Fibroblast of lung (primary cell): ENCODE results near the gene PON1. TPM values are rescaled to one million over a fixed set of nuclear protein-coding genes. Genes with fewer than 3 reads are reported as not detected.

Experiments
- DNase-seq, 2 donors: peaks; one replicate each; pipeline versions ENCODE4 v3.0.0 to v3.0.0-alpha.2; 2010; ENCODE audit warnings: low read depth in 2 of 2
- H2AFZ ChIP-seq: 2 replicates; pipeline ENCODE4 v1.5.1; 2012; ENCODE audit warnings: low read length, control low read depth, inconsistent platforms
- H3K27ac ChIP-seq: 2 replicates; pipeline ENCODE4 v1.5.1; 2011; ENCODE audit warnings: low read length, control low read depth; ENCODE audit not compliant: insufficient read depth
- H3K27me3 ChIP-seq: 2 replicates; pipeline ENCODE4 v1.5.1; 2011; ENCODE audit warnings: mild to moderate bottlenecking, low read length; ENCODE audit not compliant: control insufficient read depth, insufficient read depth
- H3K36me3 ChIP-seq: 2 replicates; pipeline ENCODE4 v1.5.1; 2011; ENCODE audit warnings: low read length; ENCODE audit not compliant: control insufficient read depth, insufficient read depth
- H3K4me1 ChIP-seq: 2 replicates; pipeline ENCODE4 v1.5.1; 2011; ENCODE audit warnings: low read length; ENCODE audit not compliant: control insufficient read depth, insufficient read depth; ENCODE audit errors: extremely low read depth
- H3K4me2 ChIP-seq: 2 replicates; pipeline ENCODE4 v1.5.1; 2011; ENCODE audit warnings: low read length, control low read depth; ENCODE audit not compliant: insufficient read depth; ENCODE audit errors: extremely low read depth
- H3K4me3 ChIP-seq, 4 experiments: fragments of 200-600 bp in 1 of 4; sonication (generic) in 1 of 4; replicated peaks in 1 of 4; 2 replicates each; pipeline ENCODE4 v1.5.1; 2011 to 2016; ENCODE audit warnings: low read length in 4 of 4, low read depth in 3 of 4, mild to moderate bottlenecking in 3 of 4, control low read depth in 2 of 4, inconsistent platforms in 1 of 4, mixed read lengths in 1 of 4; ENCODE audit not compliant: insufficient read depth in 1 of 4; ENCODE audit errors: control extremely low read depth in 1 of 4
- H3K79me2 ChIP-seq: 2 replicates; pipeline ENCODE4 v1.5.1; 2012; ENCODE audit warnings: mild to moderate bottlenecking, low read length, inconsistent platforms; ENCODE audit not compliant: control insufficient read depth, insufficient read depth
- H3K9ac ChIP-seq: 2 replicates; pipeline ENCODE4 v1.5.1; 2011; ENCODE audit warnings: mild to moderate bottlenecking, low read length, control low read depth; ENCODE audit not compliant: insufficient read depth
- H3K9me3 ChIP-seq: 2 replicates; pipeline ENCODE4 v1.5.1; 2012; ENCODE audit warnings: low read depth, low read length; ENCODE audit not compliant: control insufficient read depth, insufficient read depth
- H4K20me1 ChIP-seq: 2 replicates; pipeline ENCODE4 v1.5.1; 2011; ENCODE audit warnings: low read length; ENCODE audit not compliant: control insufficient read depth, insufficient read depth; ENCODE audit errors: extremely low read depth
- EZH2 ChIP-seq: IDR thresholded peaks from 2 replicates; pipeline ENCODE4 v1.5.1; 2012; ENCODE audit warnings: low read length, control low read depth, mild to moderate bottlenecking; ENCODE audit errors: missing control alignments
- polyA plus RNA-seq, 2 donors: library from polyadenylated mRNA; depleted of rRNA in 1 of 2; stranded (reverse) in 1 of 2; unstranded in 1 of 2; fragments of >200 nt; gene quantifications; 2 replicates each; pipeline ENCODE4 v1.2.1, GENCODE V29; 2011 to 2012; ENCODE audit warnings: missing spikeins in 1 of 2
- total RNA-seq: library from RNA; depleted of rRNA; stranded (reverse); fragments of >200 nt; gene quantifications from 2 replicates; pipeline ENCODE4 v1.2.1, GENCODE V29; 2014
- TF ChIP-seq, protein P1 (sequence below), 2 donors: IDR thresholded peaks in 1 of 2; conservative IDR thresholded peaks in 1 of 2; 1 replicate in 1 of 2; 2 replicates in 1 of 2; pipeline ENCODE4 v1.5.1; 2011 to 2012; ENCODE audit warnings: low read length in 2 of 2, control low read depth in 1 of 2, inconsistent platforms in 1 of 2, low read depth in 1 of 2, mild to moderate bottlenecking in 1 of 2

PON1 gene
- total and polyA plus RNA-seq, 2 donors (not counting 1 experiment from before 2014, with no cell fraction given) = not detected

DNA sequence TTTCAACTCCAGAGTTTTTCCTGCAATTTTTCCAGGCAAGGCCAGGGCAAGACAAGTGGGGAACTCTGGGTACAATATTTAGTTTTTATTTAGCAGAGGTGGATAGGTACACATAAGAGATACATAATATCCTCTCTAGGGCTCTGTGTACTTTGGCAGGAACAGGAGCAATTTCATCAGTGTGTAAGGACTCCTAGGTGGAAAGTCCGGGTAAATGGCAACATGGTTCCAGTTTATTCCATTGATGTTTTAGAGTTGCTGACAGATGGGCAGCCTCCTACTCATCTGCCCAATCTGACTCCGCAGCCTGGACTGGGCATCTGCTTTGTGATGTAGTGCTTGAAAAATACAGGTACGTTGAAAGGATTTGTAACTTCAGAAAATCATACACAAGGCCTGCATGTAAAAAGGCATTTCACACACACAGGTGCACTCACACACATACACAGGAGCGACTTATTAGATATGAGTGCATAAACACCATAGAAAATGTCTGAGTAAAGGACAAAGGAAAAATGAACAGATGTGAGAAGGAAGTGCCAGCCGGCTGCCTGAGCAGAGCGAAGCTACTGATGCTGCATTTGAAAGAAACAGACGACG lies 5.7 kb downstream of the PON1 start:
- Histone ChIP-seq H2AFZ (no peak overlapping the region), H4K20me1 (no peaks in the 10 kb centered on the region), H3K27ac (no peak overlapping the region), H3K9ac (no peak overlapping the region), H3K4me2 (no peak overlapping the region), H3K36me3 (no peaks in the 10 kb centered on the region), H3K79me2 (no peaks in the 10 kb centered on the region), H3K9me3 (no peaks in the 10 kb centered on the region), H3K4me1 (no peaks in the 10 kb centered on the region), H3K27me3 (no peaks in the 10 kb centered on the region), H3K4me3 (no peak overlapping the region)
- DNase-seq = no peak
- TF ChIP-seq EZH2 = no peak
- TF ChIP-seq, protein P1, sequence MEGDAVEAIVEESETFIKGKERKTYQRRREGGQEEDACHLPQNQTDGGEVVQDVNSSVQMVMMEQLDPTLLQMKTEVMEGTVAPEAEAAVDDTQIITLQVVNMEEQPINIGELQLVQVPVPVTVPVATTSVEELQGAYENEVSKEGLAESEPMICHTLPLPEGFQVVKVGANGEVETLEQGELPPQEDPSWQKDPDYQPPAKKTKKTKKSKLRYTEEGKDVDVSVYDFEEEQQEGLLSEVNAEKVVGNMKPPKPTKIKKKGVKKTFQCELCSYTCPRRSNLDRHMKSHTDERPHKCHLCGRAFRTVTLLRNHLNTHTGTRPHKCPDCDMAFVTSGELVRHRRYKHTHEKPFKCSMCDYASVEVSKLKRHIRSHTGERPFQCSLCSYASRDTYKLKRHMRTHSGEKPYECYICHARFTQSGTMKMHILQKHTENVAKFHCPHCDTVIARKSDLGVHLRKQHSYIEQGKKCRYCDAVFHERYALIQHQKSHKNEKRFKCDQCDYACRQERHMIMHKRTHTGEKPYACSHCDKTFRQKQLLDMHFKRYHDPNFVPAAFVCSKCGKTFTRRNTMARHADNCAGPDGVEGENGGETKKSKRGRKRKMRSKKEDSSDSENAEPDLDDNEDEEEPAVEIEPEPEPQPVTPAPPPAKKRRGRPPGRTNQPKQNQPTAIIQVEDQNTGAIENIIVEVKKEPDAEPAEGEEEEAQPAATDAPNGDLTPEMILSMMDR (conservative IDR thresholded peaks at IDR 0.05 in 1 of 2, IDR thresholded peaks at IDR 0.05 in 1 of 2; ENCODE audit: low read depth in 1 of 2, low read length in 2 of 2) = no peak

GRCh38 chr7:95317966-95318365 lies 6.4 kb downstream of the PON1 start:
- H3K27me3 ChIP-seq = no peaks in the 10 kb centered on the region
- H2AFZ ChIP-seq = no peak overlapping the region
- no peak overlapping the region for H3K9ac ChIP-seq
- DNase-seq = no peak
- no peak overlapping the region for H3K4me2 ChIP-seq
- H3K27ac ChIP-seq = no peak overlapping the region
- H3K79me2 ChIP-seq = no peaks in the 10 kb centered on the region
- TF ChIP-seq, protein P1 (conservative IDR thresholded peaks at IDR 0.05 in 1 of 2, IDR thresholded peaks at IDR 0.05 in 1 of 2; ENCODE audit: low read depth in 1 of 2, low read length in 2 of 2) = no peak
- TF ChIP-seq EZH2 = no peak
- H4K20me1 ChIP-seq = no peaks in the 10 kb centered on the region
- H3K4me1 ChIP-seq = no peaks in the 10 kb centered on the region
- H3K9me3 ChIP-seq = no peaks in the 10 kb centered on the region
- H3K4me3 ChIP-seq = no peak overlapping the region
- no peaks in the 10 kb centered on the region for H3K36me3 ChIP-seq

GRCh38 chr7:95317546-95317945 lies 6.8 kb downstream of the PON1 start:
- no peak overlapping the region for H3K27ac ChIP-seq
- H3K9me3 ChIP-seq = no peaks in the 10 kb centered on the region
- H3K27me3 ChIP-seq = no peaks in the 10 kb centered on the region
- H3K4me2 ChIP-seq = no peak overlapping the region
- no peaks in the 10 kb centered on the region for H4K20me1 ChIP-seq
- DNase-seq = no peak
- H3K36me3 ChIP-seq = no peaks in the 10 kb centered on the region
- TF ChIP-seq, protein P1 (conservative IDR thresholded peaks at IDR 0.05 in 1 of 2, IDR thresholded peaks at IDR 0.05 in 1 of 2; ENCODE audit: low read depth in 1 of 2, low read length in 2 of 2) = no peak
- TF ChIP-seq EZH2 = no peak
- no peaks in the 10 kb centered on the region for H3K79me2 ChIP-seq
- H2AFZ ChIP-seq = no peak overlapping the region
- no peak overlapping the region for H3K9ac ChIP-seq
- no peak overlapping the region for H3K4me3 ChIP-seq
- no peaks in the 10 kb centered on the region for H3K4me1 ChIP-seq
